Mesothelial cell of epicardium (in vitro differentiated cells): ENCODE data around the gene BPHL. TPM values are rescaled to one million over a fixed set of nuclear protein-coding genes. Genes with fewer than 3 reads are reported as not detected.

ENCODE experiments used
- DNase-seq, 2 experiments: peaks; one replicate each; pipeline ENCODE4 v3.0.0; 2021; ENCODE audit warnings: low spot score in 2 of 2; ENCODE audit not compliant: unreplicated experiment in 2 of 2
- H3K27ac Mint-ChIP-seq: 2 replicates; pipeline ENCODE4 v1.8.0; 2021; ENCODE audit warnings: mixed read lengths
- H3K27me3 Mint-ChIP-seq: 2 replicates; pipeline ENCODE4 v1.8.0; 2021; ENCODE audit warnings: low read depth, mixed read lengths
- H3K36me3 Mint-ChIP-seq: 2 replicates; pipeline ENCODE4 v1.8.0; 2021; ENCODE audit warnings: mixed read lengths
- H3K4me1 Mint-ChIP-seq: 2 replicates; pipeline ENCODE4 v1.8.0; 2021; ENCODE audit warnings: mixed read lengths
- H3K4me3 Mint-ChIP-seq: 2 replicates; pipeline ENCODE4 v1.8.0; 2021; ENCODE audit warnings: mild to moderate bottlenecking, moderate library complexity, mixed read lengths
- H3K9me3 Mint-ChIP-seq: 2 replicates; pipeline ENCODE4 v1.8.0; 2021; ENCODE audit warnings: mixed read lengths
- CTCF ChIP-seq: fragments of 200-600 bp; sonication (generic); IDR thresholded peaks from one replicate; pipeline ENCODE4 v1.5.0; 2021; ENCODE audit warnings: antibody characterized with exemption; ENCODE audit not compliant: unreplicated experiment
- total RNA-seq: library from RNA; stranded (reverse); gene quantifications from 3 replicates; pipeline ENCODE4 v1.2.1, GENCODE V29; 2021

Gene BPHL
- total RNA-seq, 1 donor from 2014 or later = 49.2 TPM

GRCh38 chr6:3102875-3103274 lies 15.6 kb upstream of the BPHL start:
- H3K27ac Mint-ChIP-seq = no peak overlapping the region
- no peaks in the 10 kb centered on the region for H3K4me1 Mint-ChIP-seq
- no peaks in the 10 kb centered on the region for H3K9me3 Mint-ChIP-seq
- no peaks in the 10 kb centered on the region for H3K27me3 Mint-ChIP-seq
- no peak for DNase-seq
- no peak overlapping the region for H3K4me3 Mint-ChIP-seq
- no peak for TF ChIP-seq CTCF
- peaks cover 42% of the 10 kb centered on the region for H3K36me3 Mint-ChIP-seq

GRCh38 chr6:3108746-3109414 lies 9.6 kb upstream of the BPHL start:
- no peaks in the 10 kb centered on the region for H3K27me3 Mint-ChIP-seq
- H3K27ac Mint-ChIP-seq = no peak overlapping the region
- TF ChIP-seq CTCF = no peak
- H3K4me3 Mint-ChIP-seq = no peak overlapping the region
- no peaks in the 10 kb centered on the region for H3K9me3 Mint-ChIP-seq
- H3K36me3 Mint-ChIP-seq = peaks cover 44% of the 10 kb centered on the region
- H3K4me1 Mint-ChIP-seq = no peaks in the 10 kb centered on the region
- DNase-seq = no peak

- no peak for TF ChIP-seq CTCF
- no peak overlapping the region for H3K27ac Mint-ChIP-seq
- no peak for DNase-seq
- no peak overlapping the region for H3K4me3 Mint-ChIP-seq
- no peaks in the 10 kb centered on the region for H3K9me3 Mint-ChIP-seq
- H3K27me3 Mint-ChIP-seq = no peaks in the 10 kb centered on the region
- H3K36me3 Mint-ChIP-seq = peaks cover 40% of the 10 kb centered on the region
- H3K4me1 Mint-ChIP-seq = no peaks in the 10 kb centered on the region
These were observed 8.8 kb upstream of the BPHL start for GRCh38 chr6:3109761-3110160.

GRCh38 chr6:3114377-3114776 lies 4.1 kb upstream of the BPHL start:
- peaks cover 22% of the 10 kb centered on the region for H3K36me3 Mint-ChIP-seq
- no peaks in the 10 kb centered on the region for H3K9me3 Mint-ChIP-seq
- no peaks in the 10 kb centered on the region for H3K27me3 Mint-ChIP-seq
- H3K4me3 Mint-ChIP-seq = no peak overlapping the region
- no peak overlapping the region for H3K27ac Mint-ChIP-seq
- peaks cover 12% of the 10 kb centered on the region for H3K4me1 Mint-ChIP-seq
- no peak for TF ChIP-seq CTCF
- DNase-seq = no peak

GRCh38 chr6:3117912-3118352 lies 579 bp upstream of the BPHL start:
- peaks cover 26% of the 10 kb centered on the region for H3K4me1 Mint-ChIP-seq
- H3K36me3 Mint-ChIP-seq = peaks cover 4% of the 10 kb centered on the region
- TF ChIP-seq CTCF = no peak
- peak overlapping the region; percentile 86 for H3K4me3 Mint-ChIP-seq
- H3K27ac Mint-ChIP-seq = peak overlapping the region; percentile 98
- no peaks in the 10 kb centered on the region for H3K9me3 Mint-ChIP-seq
- DNase-seq = no peak
- no peaks in the 10 kb centered on the region for H3K27me3 Mint-ChIP-seq
